Loucy (cell line): ENCODE measurements around the gene NRG2.

Source experiments
- EZH2phosphoT487 ChIP-seq: fragments of 200-600 bp; IDR thresholded peaks from 2 replicates; pipeline ENCODE4 v1.6.1; 2018; ENCODE audit warnings: antibody characterized with exemption, mild to moderate bottlenecking, moderate library complexity, borderline replicate concordance
- TF ChIP-seq, protein P1 (sequence below): fragments of 200-600 bp; sonication (generic); conservative IDR thresholded peaks from 2 replicates; pipeline ENCODE4 v1.5.1; 2014; ENCODE audit warnings: mild to moderate bottlenecking, antibody characterized with exemption, low read length

- TF ChIP-seq, protein P1, sequence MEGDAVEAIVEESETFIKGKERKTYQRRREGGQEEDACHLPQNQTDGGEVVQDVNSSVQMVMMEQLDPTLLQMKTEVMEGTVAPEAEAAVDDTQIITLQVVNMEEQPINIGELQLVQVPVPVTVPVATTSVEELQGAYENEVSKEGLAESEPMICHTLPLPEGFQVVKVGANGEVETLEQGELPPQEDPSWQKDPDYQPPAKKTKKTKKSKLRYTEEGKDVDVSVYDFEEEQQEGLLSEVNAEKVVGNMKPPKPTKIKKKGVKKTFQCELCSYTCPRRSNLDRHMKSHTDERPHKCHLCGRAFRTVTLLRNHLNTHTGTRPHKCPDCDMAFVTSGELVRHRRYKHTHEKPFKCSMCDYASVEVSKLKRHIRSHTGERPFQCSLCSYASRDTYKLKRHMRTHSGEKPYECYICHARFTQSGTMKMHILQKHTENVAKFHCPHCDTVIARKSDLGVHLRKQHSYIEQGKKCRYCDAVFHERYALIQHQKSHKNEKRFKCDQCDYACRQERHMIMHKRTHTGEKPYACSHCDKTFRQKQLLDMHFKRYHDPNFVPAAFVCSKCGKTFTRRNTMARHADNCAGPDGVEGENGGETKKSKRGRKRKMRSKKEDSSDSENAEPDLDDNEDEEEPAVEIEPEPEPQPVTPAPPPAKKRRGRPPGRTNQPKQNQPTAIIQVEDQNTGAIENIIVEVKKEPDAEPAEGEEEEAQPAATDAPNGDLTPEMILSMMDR, result no peak
- TF ChIP-seq EZH2phosphoT487, result no peak
These were observed 187.6 kb downstream of the NRG2 start for GRCh38 chr5:139855451-139855850.
